KOPT-K1 (cell line): Measurements from ENCODE around the gene OSBP2.
"Not testable (repeated sequence)": the region's sequence is repeated elsewhere in the genome, so short reads cannot be mapped to it uniquely, and the experiment has no call there.

Source experiments
- H3K27ac ChIP-seq: fragments of 200-600 bp; sonication (generic); 2 replicates; pipeline ENCODE4 v1.5.1; 2016; ENCODE audit warnings: antibody characterized with exemption, mild to moderate bottlenecking, low read depth, low read length; ENCODE audit not compliant: poor library complexity, severe bottlenecking
- H3K36me3 ChIP-seq: fragments of 200-600 bp; sonication (generic); 2 replicates; pipeline ENCODE4 v1.5.1; 2017; ENCODE audit warnings: antibody characterized with exemption, mild to moderate bottlenecking, low read length, moderate library complexity; ENCODE audit not compliant: insufficient read depth
- H3K9me3 ChIP-seq: fragments of 200-600 bp; sonication (generic); 2 replicates; pipeline ENCODE4 v1.5.1; 2017; ENCODE audit warnings: antibody characterized with exemption, low read length, mild to moderate bottlenecking; ENCODE audit not compliant: insufficient read depth, poor library complexity, severe bottlenecking

The OSBP2 gene

DNA sequence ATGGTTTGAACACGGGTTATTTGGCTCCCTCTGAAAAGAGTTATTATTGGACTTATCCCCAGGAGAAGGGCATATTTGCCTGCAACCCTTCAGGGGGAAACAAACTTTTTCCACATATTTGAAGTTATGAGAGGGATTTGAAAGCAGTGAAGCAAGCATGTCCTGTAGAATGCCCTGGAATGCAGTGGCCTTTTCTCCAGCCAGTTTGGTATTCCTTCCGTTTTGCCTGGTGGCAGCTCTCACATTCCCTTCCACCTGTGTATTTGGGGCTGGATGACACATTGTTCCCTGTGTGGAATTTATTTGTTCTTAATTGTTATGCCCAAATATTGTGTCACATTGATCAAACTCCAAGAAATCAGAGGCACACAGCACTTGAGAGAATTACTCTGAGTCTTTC, 59.0 kb downstream of the OSBP2 start:
- no peak overlapping the region for H3K27ac ChIP-seq

DNA sequence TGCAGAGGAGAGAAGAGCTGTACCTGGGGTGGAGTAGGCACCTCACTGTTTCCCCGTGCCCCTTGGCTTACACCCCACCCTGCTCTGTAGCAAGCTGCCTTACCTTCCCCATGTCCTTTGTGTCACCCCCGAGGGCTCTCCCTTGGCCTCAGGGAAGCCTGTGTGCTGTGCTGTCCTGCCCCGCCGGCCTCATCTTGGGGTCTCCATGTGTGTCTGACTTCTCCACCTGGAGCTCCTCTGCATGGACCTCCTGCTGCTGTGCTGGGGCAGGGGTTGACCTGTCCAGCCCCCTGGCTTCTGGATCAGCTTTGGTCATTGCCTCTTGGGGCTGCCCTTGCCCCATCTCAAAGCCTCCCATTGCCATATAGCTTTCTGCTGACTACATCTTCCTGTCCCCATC, 59.8 kb downstream of the OSBP2 start:
- Histone ChIP-seq H3K36me3 (no peaks in the 10 kb centered on the region), H3K27ac (no peak overlapping the region)

More for the DNA sequence above, 59.0 kb downstream of the OSBP2 start:
- Histone ChIP-seq H3K9me3 (no peaks in the 10 kb centered on the region), H3K36me3 (no peaks in the 10 kb centered on the region)

GRCh38 chr22:30754971-30755758, 60.5 kb downstream of the OSBP2 start:
- Histone ChIP-seq H3K27ac (no peak overlapping the region), H3K36me3 (no peaks in the 10 kb centered on the region), H3K9me3 (no peaks in the 10 kb centered on the region)

More for the DNA sequence above, 59.8 kb downstream of the OSBP2 start:
- H3K9me3 ChIP-seq, result no peaks in the 10 kb centered on the region

- no peaks in the 10 kb centered on the region for H3K9me3 ChIP-seq
- H3K36me3 ChIP-seq, result no peaks in the 10 kb centered on the region
- no peak overlapping the region for H3K27ac ChIP-seq
Measured at GRCh38 chr22:30755759-30756124, 61.1 kb downstream of the OSBP2 start.

- H3K36me3 ChIP-seq, result no peaks in the 10 kb centered on the region
- H3K27ac ChIP-seq, result no peak overlapping the region
- H3K9me3 ChIP-seq, result no peaks in the 10 kb centered on the region
Measured at GRCh38 chr22:30763815-30764673, 69.4 kb downstream of the OSBP2 start.

- H3K36me3 ChIP-seq, result no peaks in the 10 kb centered on the region
- no peak overlapping the region for H3K27ac ChIP-seq
- H3K9me3 ChIP-seq, result no peaks in the 10 kb centered on the region
Measured at GRCh38 chr22:30767661-30768060, 73.0 kb downstream of the OSBP2 start.

GRCh38 chr22:30770716-30771115, 76.0 kb downstream of the OSBP2 start:
- Histone ChIP-seq H3K36me3 (no peaks in the 10 kb centered on the region), H3K27ac (no peak overlapping the region), H3K9me3 (no peaks in the 10 kb centered on the region)

DNA sequence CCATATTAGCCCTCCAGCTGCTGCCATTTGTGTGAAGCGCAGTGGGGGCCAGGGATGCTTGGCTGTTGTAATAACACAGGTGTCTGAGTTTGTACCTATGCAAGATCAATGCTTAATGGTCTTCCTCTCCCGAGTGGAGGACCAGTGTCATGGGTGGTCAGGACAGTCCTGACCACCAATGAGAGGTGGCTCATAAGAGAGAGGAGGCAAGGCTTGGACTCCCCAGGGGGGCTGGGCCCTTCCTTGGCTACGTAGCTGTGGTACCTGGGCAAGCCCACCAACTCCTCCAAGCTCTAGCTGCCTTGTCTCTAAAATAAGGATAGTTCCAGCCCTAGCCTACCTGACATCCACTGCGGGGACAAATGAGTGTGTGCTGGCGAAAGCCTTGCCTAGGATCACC, 79.2 kb downstream of the OSBP2 start:
- Histone ChIP-seq H3K36me3 (no peaks in the 10 kb centered on the region), H3K9me3 (no peaks in the 10 kb centered on the region), H3K27ac (no peak overlapping the region)

DNA sequence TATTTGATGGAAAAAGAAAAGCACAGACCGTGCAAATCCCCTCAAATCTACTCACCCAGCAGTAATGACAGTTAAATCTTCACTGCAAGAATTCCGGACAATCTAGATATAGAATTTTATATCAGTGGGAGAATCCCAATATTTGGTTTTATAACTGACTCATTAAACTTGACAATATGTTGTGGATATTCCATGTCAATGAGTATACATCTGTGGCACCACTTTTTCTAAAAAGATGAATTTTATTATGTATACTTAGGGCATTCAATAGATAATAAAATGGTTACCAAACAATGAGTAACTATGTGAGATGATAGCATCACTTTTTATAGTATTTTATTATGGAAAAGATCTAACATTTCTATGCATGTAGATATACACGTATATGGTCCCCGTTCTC, 79.9 kb downstream of the OSBP2 start:
- H3K27ac ChIP-seq, result no peak overlapping the region
- no peaks in the 10 kb centered on the region for H3K36me3 ChIP-seq
- H3K9me3 ChIP-seq, result no peaks in the 10 kb centered on the region

DNA sequence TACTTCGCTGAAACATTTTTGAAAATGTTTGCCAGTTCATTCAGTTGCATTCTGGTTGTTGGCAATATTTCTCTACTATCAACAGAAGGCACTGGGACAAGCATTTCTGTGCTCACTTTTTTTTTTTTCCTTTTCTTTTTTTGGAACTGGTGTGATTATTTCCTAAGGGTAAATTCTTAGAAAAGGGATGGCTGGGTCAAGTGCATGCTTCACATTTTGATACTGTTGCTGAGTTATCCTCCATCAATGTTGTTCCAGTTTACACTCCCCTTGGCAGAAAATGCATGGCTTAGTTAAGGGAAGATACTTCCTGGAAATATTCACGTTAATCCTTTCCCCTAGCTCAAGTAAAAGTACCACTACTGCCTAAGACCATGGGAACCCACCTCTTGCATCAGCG, 81.8 kb downstream of the OSBP2 start:
- Histone ChIP-seq H3K27ac (no peak overlapping the region), H3K9me3 (no peaks in the 10 kb centered on the region), H3K36me3 (no peaks in the 10 kb centered on the region)

DNA sequence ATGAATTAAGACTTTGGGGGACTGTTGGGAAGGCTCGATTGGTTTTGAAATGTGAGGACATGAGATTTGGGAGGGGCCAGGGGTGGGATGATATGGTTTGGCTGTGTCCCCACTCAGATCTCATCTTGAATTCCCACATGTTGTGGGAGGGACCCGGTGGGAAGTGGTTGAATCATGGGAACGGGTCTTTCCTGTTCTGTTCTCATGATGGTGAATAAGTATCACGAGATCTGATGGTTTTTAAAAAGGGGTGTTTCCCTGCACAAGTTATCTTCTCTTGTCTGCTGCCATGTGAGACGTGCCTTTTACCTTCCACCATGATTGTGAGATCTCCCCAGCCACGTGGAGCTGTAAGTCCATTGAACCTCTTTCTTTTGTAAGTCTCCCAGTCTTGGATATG, 82.5 kb downstream of the OSBP2 start:
- H3K36me3 ChIP-seq, H3K27ac ChIP-seq, H3K9me3 ChIP-seq: not testable (repeated sequence)

DNA sequence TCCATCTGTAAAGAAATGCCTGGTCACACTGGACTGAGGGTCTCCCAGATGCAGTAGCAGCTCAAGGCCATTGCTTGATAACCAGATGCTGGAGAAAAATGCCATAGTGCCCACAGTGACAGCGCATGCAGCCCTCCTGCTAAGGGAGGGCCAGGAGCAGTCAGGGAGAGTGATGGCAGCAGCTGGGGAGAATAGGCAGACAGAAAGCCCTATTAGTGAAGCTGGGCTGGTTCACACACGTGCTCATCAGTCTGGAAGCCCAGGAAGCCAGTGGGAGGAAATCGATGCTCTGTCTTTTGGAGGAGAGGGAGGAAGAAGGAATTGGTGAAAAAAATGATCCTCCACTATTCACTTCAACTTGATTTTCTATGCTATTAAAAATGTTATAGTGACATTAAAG, 82.9 kb downstream of the OSBP2 start:
- Histone ChIP-seq H3K27ac (no peak overlapping the region), H3K9me3 (no peaks in the 10 kb centered on the region), H3K36me3 (no peaks in the 10 kb centered on the region)

- no peak overlapping the region for H3K27ac ChIP-seq
- no peaks in the 10 kb centered on the region for H3K9me3 ChIP-seq
- no peaks in the 10 kb centered on the region for H3K36me3 ChIP-seq
Measured at GRCh38 chr22:30778261-30778660, 83.6 kb downstream of the OSBP2 start.

GRCh38 chr22:30780026-30780425, 85.4 kb downstream of the OSBP2 start:
- H3K9me3 ChIP-seq, result no peaks in the 10 kb centered on the region
- H3K27ac ChIP-seq, result no peak overlapping the region
- no peaks in the 10 kb centered on the region for H3K36me3 ChIP-seq

DNA sequence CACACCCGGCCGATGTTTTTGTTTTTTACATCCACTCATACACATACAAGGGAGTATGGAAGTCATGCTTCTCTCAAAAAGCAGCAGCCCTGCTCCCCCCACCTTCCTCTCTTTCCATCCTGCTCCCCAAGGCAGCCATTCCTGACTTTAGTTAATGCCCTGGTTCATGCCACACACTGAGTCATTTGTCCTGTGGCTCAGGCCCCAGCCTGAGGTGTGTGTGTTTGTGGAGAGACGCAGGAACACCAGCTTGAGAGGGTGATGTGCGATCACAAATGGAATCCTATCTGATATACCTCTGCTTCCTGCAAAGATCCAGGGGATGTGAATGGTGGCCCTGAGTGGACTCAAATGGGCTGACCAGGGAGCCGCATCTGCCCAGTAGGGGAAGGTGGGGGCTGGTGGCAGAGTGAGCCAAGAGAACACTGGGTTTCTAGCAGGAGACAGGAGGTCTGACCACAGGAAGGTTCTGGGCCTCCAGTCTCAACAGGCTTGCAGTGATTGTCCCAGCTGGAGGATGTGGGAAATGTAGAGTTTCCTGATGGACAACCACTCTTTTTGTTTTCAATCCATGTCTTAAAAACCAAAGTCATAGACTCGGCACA, 86.7 kb downstream of the OSBP2 start:
- Histone ChIP-seq H3K27ac (no peak overlapping the region), H3K36me3 (no peaks in the 10 kb centered on the region), H3K9me3 (no peaks in the 10 kb centered on the region)
